ENCODE measurements around the gene RPS6KA2.

The RPS6KA2 gene

DNA sequence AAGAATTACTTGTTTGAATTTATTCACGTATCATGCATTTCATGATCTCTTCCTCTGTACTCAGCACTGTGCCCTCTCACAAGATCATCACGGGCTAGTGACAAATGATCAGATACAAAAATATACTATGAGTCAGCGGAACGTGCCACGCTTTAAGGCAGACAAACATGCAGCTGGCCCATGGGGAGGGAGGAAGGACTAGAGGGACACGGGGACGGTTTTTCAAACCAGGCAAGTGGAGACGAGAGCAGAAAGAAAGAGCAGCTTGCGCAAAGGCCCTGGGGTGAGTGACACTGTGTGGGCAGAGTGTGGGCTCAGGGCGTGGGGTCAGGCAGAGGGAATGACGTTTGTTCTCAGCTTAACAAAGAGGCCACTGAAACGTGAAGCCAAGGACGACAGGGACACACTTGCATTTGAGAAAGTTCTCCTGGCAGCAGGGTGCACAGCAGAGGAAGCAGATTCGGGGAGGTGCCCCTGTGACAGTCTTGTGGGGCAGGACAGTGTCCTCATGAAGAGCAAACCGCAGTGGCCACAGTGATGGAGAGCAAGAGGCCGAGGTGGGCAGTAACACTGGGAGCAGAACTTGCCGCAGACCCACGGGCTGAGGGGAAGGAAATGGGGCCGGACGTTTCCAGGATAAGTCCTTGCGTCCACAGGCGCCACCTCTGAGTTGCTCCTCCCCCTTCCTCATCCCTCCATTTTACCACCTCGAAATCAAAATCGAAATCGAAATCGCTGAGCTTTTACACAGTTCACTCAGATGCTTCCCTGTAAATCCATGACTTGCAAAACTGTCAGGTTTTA is 6.9 kb upstream of the RPS6KA2 start:
- DNase-seq, result no peak

DNA sequence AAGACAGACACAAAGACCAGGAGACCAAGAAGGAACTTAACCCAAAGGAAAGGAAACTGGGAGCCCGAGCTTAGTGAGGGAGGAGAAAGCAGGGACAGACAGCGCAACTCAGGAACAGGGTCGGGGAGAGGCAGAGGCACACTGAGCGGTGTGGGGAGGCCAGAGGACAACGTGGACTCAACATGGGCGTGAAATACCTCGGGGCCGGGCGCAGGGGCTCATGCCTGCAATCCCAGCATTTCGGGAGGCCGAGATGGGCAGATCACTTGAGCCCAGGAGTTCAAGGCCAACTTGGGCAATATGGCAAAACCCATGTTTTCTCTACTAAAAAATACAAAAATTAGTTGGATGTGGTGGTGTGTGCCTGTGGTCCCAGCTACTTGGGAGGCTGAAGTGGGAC is 5.7 kb upstream of the RPS6KA2 start:
- DNase-seq, result no peak

DNA sequence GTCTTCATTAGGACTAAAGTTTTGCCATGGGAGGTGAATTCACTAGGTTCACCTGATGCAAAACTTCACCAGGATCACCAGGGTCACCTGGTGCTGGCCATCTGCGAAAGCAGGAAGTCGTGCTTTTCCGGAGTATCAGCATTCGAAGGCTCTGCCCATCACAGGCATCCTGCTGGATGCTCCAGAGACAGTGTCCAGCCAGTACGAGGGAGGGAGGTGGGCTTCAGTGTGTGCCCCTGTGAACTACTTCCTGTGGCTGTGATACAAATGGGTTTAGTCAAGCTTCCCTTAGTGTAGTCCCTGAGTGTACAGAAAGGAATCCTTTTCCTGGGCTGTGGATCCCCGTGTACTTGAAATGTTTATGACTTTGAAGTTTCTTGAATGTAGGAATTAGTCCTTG is 3.4 kb upstream of the RPS6KA2 start:
- no peak for DNase-seq

DNA sequence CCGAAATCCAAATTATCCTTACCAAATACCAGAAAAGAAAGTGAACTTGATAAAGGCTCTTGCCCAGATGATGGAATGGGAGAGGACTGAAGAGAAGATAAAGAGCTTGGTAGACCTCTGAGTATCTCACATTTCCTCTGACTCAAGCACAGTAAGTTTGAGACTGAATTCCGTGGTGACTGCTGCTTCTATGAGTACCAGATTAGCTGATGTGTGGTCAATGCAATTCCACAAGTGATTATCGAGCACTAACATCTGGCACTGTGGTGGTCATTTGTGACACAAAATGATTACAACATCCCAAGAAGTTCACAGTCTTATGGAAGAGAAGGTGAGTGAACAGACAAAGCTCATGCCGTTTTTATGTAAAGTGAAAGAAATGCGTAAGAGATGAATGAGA is 2.6 kb upstream of the RPS6KA2 start:
- no peak for DNase-seq

DNA sequence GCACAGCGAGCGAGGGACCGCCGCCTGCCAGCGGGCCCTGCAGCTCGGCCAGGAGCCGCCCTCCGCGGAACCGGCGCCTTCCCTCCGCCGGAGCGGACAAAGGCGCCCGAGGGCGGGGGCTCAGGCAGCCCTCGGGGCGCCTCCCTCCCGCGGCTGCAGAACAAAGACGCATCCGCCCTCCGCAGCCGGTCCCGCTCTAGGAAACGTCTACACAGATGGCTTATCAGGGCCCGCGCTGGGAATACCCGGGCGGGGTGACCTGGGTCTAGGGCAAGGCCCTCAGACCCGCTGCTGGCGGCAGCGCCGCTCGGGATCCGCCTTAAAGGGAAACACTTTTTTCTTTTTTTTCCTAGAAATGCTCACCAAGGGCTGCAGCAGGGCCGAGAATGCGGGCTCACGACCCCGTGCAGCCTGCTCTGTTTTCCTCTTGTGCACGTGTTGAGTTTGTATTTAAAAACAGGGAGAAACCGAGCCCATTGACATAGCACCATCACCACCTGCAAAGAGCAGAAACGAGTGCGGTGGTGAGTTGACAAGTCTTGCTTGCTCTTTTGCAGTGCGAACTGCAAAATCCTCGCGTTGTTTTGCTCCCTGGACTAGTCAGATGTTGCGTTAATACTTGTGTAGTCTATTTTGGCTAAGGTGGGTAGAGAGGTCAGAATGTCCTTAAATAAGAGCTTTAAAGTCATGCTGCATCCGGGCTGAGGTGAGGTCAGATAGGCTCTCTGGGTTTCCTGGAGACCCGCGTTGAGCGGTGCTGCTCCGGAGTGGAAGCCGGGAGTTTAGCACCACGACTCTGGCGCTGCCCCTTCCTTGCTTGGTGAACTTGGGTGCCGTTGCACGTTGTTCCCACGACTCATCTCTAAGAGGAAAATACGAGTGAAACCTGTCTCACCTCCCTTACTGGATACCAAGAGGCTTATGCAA is 1.1 kb upstream of the RPS6KA2 start:
- DNase-seq, result peak; percentile 35 to 61

DNA sequence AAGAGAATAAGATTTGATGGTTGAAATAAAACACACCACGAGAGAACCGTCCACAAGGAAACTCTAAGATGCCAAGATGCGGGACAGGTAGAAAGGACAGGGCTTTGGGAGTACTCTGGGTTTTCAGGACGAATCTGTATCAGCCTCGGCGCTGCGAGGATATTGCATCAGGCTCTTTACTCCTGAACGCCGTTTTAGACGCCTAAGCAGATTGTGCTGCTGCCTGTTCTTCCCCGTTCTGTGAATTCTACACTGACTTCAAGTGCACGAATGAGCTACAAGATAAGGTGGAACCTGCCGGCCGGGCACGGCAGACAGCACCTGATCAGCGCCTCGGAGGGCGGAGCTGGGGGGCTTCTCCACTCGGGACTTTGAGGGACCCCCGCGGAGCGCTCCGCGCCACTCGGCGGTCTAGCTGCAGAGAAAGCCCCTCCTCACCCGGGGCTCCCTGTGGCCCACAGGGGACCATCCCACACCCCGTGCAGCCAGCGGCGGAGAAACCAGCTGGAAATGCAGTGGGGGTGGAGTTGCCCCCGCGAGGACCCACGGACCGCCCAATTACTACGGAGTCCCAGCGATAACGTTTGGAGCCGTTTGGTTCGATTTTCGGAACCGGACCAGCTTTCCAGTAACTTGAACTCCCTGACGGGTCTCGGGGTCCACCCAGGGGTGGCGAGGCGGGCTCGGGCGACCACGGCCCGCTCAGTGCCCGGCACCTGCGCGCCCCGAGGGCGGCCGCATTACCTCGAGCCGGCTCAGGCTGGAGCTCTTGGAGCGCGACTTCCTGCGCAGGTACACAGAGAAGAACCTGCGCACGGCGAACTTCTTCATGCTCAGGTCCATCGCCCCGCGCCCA is 646 bp downstream of the RPS6KA2 start:
- DNase-seq, result peak; percentile 16 to 24

DNA sequence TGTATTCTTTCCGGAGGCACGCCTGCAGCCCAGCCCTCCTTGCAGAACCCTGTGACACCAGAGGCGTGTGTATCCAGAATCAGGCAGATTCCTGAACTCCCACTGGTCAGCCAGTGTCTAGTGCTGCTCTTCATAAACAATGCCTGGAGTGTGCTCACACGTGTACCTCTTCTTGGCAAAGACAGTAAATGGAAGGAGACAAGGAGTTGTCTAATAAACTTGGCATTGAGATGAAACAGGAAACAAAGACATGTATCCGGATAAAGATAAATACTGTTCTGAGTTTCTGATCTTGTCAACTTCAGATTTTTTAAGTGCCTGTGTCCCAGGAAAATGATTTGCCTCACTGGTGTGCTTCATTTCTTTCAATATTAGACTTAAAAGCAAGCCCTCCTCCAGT is 1.7 kb downstream of the RPS6KA2 start:
- no peak for DNase-seq

DNA sequence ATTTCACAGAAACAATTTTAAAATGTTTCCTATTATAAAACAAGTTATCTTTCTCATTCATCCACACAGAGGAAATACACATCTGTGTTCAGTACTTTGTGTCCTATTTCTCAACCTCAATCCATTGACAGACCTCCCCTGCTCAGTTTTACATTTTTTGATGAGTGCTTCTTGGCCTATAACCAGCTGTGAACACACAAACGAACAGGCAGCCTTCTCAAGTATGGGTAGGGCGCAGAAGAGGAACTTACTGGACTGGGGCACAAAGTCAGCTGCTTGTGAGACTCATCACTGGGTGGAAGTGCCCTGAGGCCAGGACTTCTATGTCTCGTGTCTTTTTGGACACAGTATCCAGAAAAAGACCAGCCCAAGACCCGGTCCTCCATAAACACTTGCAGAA is 2.8 kb downstream of the RPS6KA2 start:
- DNase-seq, result peak in 1 of 2 donors; percentile 28

DNA sequence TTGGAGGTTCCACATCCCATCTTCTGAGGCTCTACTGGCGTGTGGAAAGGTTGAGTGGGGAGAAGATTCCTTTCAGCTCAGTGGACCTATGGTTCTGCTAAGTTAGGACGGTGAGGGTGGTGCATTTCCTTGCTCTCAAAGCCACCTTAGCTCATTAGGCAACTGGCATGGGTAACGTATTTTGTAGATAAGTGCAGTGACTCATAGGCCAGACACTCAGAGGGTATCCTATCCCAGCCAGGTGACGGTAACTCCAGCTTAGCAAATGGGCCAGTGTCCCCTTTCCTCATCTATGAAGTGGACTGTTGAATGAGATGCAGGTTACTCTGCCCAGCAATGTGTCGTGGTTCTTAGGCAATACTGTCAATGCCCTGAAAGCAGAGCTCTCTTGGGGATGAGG is 3.7 kb downstream of the RPS6KA2 start:
- DNase-seq, result no peak

DNA sequence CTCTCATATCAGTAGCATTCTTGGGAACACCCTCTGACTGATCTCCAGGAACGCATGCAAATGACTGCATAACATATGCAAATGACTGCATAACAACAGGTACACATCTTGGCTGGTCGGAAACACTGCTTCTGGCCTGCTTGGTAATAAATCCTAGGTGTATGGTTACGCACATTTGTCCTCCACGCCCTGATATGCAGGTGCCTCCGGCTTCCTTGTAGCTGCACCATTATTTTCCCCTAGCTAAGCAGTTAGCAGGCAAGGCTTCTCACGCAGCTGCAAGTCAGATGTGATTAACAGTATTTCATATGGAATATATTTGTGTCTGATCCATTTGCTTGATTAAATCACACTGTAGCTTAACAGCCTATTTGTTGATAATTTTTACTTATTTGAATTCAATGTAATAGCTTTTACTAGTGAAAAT is 5.9 kb downstream of the RPS6KA2 start:
- no peak for DNase-seq

DNA sequence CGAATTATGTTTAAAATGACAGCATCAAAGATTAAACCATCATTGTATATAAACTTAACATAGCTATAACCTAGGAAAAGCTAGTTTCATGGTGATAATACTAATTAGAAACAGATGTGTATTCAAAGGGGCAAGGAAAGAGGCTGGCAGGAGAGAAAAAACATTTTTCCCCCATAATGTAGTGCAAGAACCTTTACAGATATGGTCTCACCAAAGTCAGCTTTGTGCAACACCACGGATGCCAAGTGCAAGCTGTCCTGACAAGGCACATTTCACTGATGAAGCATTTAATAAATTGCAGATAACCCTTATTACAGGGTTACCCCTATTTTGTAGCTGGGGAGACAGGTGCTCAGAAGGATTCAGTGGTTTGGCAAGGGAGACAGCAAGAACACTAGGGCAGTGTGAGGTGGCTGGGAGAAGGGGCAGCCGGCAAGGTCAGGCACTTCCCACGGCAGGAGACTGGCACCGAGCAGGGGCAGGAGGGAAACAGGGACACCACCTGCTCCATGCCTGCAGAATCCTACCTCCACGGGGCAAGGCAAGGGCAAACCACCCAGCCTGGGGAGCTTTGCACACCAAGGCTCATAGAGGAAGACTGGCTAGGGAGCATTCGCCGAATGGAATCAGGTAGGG is 6.5 kb downstream of the RPS6KA2 start:
- DNase-seq, result no peak

DNA sequence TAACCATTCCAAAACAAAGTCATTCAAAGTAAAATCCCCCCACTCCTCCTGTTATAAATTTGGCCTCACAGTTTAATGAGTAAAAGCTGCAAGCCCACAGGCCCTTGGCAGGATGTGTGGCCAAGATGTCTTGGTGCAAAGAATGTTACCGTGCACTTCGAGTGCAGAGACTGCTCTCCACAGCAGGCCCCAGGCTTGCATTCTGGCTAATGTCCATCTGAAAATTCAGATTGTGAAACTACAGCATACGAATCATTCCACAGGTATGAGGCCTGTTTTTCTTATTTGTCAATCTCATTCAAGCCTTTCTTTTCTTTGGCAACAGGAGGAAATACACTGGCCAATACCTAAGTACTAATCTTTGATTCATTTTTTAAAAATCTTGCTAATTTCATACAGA is 7.1 kb downstream of the RPS6KA2 start:
- DNase-seq, result no peak

DNA sequence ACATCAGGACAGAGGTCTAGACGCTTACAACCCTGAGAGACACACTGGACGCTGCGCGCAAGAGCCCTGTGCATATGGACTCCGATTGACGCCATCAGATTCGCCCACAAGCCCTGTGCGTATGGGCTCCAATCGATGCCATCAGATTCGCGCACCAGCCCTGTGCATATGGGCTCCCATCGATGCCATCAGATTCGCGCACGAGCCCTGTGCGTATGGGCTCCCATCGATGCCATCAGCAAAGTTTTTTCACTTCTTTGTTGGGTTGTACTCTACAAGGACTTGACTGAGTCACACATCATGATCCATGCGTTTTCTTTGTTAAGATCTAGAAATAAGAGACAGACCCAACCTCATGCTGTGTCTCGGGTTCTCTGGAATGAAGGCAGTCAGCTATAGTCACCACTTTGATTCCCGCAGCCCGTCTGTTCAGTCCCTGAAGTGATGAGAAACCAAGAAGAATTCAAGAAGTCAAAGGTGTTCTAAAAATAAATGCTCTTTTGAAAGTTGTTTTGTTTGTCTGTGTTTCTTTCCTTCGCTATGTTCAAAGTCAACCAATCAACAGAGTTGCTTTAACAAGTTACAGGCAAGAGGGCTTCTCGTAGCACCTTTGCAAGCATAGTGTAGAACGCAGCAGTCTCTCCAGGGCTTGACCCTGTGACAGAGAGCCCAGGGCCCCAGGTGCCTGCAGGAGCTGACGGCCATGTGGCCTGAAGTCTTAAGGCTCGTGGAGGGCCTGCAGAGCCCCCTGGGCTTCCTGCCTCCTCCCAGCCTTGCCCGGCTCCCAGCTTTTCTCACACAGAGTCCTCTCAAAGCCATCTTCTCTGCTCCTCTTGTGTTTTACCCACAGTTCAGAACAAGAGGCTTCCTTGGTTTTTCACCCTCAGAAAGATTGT is 7.9 kb downstream of the RPS6KA2 start:
- DNase-seq, result no peak

DNA sequence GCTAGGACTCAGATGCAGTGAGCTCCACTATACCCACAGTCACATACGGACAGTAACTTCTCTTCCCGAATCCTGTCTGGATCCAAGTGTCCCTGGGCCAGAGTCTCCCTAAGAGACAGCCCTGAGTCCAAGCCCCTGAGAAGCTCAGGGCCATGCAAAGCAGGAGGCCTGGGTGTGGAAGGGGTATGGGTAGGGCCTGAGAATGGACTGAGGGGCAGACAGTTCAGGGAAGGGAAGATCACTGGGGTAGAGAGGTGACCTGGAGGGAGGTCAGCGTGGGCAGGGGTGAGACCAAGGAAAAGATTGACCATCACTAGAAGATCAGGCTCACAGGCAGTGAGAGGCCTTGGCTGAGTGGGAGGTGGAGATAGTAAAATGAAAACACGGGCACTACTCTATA is 8.8 kb downstream of the RPS6KA2 start:
- DNase-seq, result no peak

DNA sequence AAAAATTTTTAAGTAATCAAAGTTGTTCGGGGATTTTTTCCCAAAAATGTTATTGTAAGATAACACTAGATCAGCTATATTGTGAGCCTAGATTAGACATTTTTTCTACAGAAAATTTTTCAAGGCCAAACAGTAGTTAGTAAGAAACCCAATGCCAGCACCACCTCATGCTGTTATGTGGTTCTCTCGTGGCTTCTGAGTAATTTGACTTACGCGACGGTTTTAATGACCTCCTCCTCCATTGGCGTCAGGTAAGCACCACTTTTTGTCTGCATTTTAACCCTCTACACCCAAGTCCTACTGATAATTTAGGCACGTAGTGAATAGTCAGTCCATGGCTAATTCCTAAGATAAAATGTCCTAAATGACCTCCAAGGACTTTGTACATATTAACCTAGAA is 9.7 kb downstream of the RPS6KA2 start:
- no peak for DNase-seq

DNA sequence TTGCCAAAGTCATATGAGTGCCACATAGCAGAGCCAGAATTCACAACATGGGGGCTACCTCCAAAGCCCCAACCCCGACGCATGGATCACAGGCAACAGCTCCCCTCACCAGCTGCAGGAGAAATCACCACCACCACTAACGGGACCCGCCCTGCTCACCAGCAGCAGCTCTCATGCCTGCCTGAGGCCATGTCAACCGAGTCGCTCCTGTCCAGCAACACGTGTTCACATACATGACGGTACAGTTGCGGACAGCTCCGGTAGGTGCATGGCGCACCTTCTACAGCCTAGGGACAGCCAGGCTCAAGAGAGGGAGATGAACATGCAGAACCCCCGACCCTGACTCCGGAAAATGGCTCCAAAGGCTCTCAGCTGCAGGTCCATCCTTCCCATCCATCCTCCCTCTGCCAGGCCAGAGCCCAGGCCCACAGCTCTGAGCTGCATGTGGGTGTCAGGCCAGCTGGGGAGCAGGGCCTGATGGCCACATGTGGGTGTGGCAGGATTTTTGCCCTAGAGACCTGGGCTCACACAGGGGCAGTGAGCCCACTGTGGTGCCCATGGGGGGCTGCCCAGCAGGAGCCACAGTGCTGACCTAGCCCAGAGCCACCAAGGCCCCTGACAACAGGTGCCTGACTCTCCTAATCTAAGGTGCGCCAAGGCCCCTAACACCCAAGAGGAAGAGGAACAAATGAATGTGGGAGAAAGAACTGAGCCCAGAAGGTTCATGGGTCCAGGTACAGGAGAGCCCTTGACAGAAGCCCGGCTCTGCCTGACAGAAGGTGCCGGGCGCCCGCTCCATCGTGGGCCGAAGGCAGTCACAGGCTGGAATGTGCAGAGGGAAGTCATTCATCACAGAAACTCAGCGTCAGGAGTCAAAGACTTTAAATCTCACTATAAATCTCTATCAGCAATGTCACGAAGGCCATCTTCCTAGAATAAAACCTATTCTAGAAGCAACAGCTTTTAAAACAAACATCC is 10.5 kb downstream of the RPS6KA2 start:
- DNase-seq, result no peak

DNA sequence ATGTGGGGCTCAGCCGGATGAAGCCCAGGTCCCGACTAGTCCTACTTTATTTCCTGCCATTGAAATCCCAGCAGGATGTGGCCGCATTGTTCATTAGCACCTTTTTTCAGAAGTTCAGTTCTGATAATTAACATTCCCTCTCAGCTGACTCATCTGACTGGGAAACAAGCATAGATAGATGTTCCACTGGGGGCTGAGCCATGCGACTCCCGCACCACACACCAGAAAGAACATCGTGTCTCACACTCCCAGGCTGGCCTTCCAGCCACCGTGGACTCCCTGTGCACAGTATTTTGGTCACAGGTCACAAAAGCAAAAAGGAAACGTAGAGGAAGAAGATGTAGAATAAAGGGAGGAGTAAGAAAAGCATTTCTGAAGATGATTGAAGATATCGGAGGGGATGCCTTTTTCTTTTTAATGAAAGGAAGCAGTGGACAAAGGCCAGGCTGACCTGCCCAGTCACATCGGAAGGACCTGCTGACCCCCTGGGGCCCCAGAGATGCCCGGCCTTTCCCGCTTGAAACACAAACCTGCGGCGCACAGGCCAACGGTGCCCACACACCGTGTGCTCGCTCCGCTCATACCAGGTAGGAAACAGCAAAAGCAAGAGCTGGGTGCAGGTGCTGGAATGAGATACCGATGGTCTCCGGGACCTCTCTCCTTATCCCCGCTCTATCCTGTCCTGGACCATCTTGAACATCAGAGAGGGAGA is 11.8 kb downstream of the RPS6KA2 start:
- no peak for DNase-seq

DNA sequence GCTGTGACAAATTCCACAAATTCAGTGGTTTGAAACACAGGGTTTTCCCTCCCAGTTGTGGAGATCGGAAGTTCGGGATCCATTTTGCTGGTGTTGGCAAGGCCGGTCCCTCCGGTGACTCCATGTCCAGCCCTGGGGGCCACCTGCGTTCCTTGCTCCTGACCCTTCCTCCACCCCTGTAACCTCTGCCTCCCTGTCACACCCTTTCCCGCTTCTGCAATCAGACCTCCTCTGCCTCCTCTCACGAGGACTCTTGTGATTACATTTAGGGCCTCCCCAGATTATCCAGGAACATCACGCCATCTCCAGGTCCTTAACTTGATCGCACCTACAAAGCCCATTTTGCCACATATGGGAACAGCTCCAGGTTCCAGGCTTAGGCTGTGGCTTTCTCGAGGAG is 12.5 kb downstream of the RPS6KA2 start:
- no peak for DNase-seq

DNA sequence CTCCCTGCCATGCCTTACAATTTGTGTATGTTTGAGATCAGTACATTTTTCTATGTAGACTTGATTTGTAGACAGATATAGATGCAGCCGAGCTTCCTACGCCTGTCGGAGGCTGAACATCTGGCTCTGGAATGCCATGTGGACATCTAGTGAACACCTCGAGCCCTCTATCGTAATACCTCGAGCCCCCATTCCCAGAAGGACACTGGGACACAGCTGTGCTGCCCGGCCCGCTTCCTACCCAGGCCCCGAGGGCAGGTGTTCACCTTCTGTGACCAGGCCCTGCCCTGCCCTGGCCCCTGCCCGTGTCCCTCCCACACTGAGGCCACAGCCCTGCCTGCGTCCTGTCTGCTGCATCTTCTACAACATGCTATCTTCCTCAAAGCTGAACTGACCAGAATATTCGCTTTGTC is 12.9 kb downstream of the RPS6KA2 start:
- no peak for DNase-seq

DNA sequence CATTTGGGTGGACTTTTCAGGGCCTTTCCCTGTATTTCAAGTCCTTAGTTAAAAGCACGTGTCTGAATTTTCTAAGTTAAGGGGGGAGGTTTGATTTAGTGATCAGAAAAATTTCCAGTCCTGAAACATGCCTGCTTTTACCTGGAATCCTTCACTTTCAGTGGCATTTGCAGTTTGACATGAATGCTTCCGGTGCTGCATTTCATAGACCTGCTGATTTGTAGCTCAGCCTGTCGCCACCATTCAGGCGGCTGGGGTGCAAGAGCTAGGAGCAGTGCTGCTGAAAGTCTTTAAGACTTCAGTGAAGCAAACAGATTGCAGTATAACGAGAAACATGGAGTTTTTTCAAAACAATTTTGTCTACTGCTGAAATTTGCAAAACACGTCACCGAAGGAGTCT is 14.0 kb downstream of the RPS6KA2 start:
- no peak for DNase-seq
